HepG2 (cell line): ENCODE measurements around the gene PCAT7. TPM values are rescaled to one million over a fixed set of nuclear protein-coding genes. Genes with fewer than 3 reads are reported as not detected.

ENCODE experiments used
- BCL6 ChIP-seq: IDR thresholded peaks from 2 replicates; pipeline ENCODE4 v1.6.1; 2016; ENCODE audit warnings: missing genetic modification reagents, missing compliant biosample characterization
- EHMT2 ChIP-seq: fragments of 200-600 bp; sonication (generic); IDR thresholded peaks from 2 replicates; pipeline ENCODE4 v1.7.0; 2017; ENCODE audit warnings: antibody characterized with exemption, low read depth, low read length, borderline replicate concordance
- FOSL2 ChIP-seq: sonication (generic); formaldehyde crosslinking; IDR thresholded peaks from 2 replicates; pipeline ENCODE4 v1.4.0; 2020; ENCODE audit warnings: missing genetic modification reagents
- FOXK2 ChIP-seq: fragments of 450-650 bp; IDR thresholded peaks from 2 replicates; pipeline ENCODE4 v1.6.1; 2016
- GATA4 ChIP-seq: sonication (generic); IDR thresholded peaks from 2 replicates; pipeline ENCODE4 v1.6.1; 2016; ENCODE audit warnings: antibody characterized with exemption, low read depth, borderline replicate concordance
- ISL2 ChIP-seq: sonication (generic); formaldehyde crosslinking; IDR thresholded peaks from 2 replicates; pipeline ENCODE4 v1.5.0; 2020; ENCODE audit warnings: missing genetic modification reagents
- POLR2A ChIP-seq, 2 experiments: IDR thresholded peaks; 2 replicates each; pipeline ENCODE4 v1.6.1; 2011; ENCODE audit warnings: low read depth in 2 of 2, low read length in 2 of 2, mild to moderate bottlenecking in 1 of 2, moderate library complexity in 1 of 2; ENCODE audit not compliant: insufficient read depth in 1 of 2
- SP5 ChIP-seq: IDR thresholded peaks from 2 replicates; pipeline ENCODE4 v1.6.1; 2016; ENCODE audit warnings: low read depth, borderline replicate concordance
- ZBTB7A ChIP-seq: sonication (generic); formaldehyde crosslinking; IDR thresholded peaks from 2 replicates; pipeline ENCODE4 v1.8.0; 2022; ENCODE audit warnings: mild to moderate bottlenecking, missing genetic modification reagents
- ZKSCAN1 ChIP-seq: fragments of 150-350 bp; IDR thresholded peaks from 2 replicates; pipeline ENCODE4 v1.6.1; 2014; ENCODE audit warnings: low read length
- ZNF496 ChIP-seq: sonication (generic); formaldehyde crosslinking; IDR thresholded peaks from 2 replicates; pipeline ENCODE4 v1.8.1; 2023; ENCODE audit warnings: mild to moderate bottlenecking, moderate library complexity, missing genetic modification reagents; ENCODE audit not compliant: insufficient replicate concordance
- ZNF605 ChIP-seq: sonication (generic); formaldehyde crosslinking; IDR thresholded peaks from 2 replicates; pipeline ENCODE4 v1.8.0; 2022; ENCODE audit warnings: mild to moderate bottlenecking, missing genetic modification reagents
- ZNF777 ChIP-seq: sonication (generic); formaldehyde crosslinking; IDR thresholded peaks from 2 replicates; pipeline ENCODE4 v1.4.0; 2020; ENCODE audit warnings: missing genetic modification reagents
- ZNF788 ChIP-seq: sonication (generic); formaldehyde crosslinking; IDR thresholded peaks from 2 replicates; pipeline ENCODE4 v1.5.0; 2020; ENCODE audit warnings: mild to moderate bottlenecking, missing genetic modification reagents, borderline replicate concordance
- polyA plus RNA-seq, 8 experiments: library from polyadenylated mRNA; depleted of rRNA in 3 of 8; stranded (reverse) in 7 of 8; unstranded in 1 of 8; fragments of >200 nt; fragmentation: Illumina TruSeq in 4 of 8; extraction: Trizol in 4 of 8; gene quantifications; 2 replicates each; pipeline versions ENCODE4 v1.2.1 to v1.2.3, GENCODE V29; 2011 to 2016; ENCODE audit warnings: low read depth in 4 of 8, missing spikeins in 1 of 8, mixed read lengths in 1 of 8; ENCODE audit not compliant: insufficient read depth in 1 of 8
- total RNA-seq, 5 experiments: library from RNA; depleted of rRNA; stranded (reverse); fragments of >200 nt; fragmentation: Illumina TruSeq; extraction: Trizol; gene quantifications; 2 replicates each; pipeline ENCODE4 v1.2.3, GENCODE V29; 2016; ENCODE audit warnings: low read depth in 1 of 5
- TF ChIP-seq, protein P1 (sequence below): sonication (generic); formaldehyde crosslinking; IDR thresholded peaks from 2 replicates; pipeline ENCODE4 v1.9.0; 2022; ENCODE audit warnings: missing genetic modification reagents, mild to moderate bottlenecking, borderline replicate concordance
- TF ChIP-seq, protein P2 (sequence below): sonication (generic); formaldehyde crosslinking; IDR thresholded peaks from 2 replicates; pipeline ENCODE4 v1.5.1; 2020; ENCODE audit warnings: mild to moderate bottlenecking, missing genetic modification reagents, moderate library complexity
- TF ChIP-seq, protein P3 (sequence below): sonication (generic); formaldehyde crosslinking; IDR thresholded peaks from 2 replicates; pipeline ENCODE4 v1.5.0; 2020; ENCODE audit warnings: mild to moderate bottlenecking, missing genetic modification reagents, borderline replicate concordance
- TF ChIP-seq, protein P4 (sequence below): sonication (generic); formaldehyde crosslinking; IDR thresholded peaks from 2 replicates; pipeline ENCODE4 v1.5.1; 2020; ENCODE audit warnings: mild to moderate bottlenecking, moderate library complexity, missing genetic modification reagents

Gene PCAT7
- total and polyA plus RNA-seq, 2 of the 13 experiments (the other 11 are each of a cell fraction or from before 2014, with no cell fraction given), result 2.3 to 3.9 TPM

DNA sequence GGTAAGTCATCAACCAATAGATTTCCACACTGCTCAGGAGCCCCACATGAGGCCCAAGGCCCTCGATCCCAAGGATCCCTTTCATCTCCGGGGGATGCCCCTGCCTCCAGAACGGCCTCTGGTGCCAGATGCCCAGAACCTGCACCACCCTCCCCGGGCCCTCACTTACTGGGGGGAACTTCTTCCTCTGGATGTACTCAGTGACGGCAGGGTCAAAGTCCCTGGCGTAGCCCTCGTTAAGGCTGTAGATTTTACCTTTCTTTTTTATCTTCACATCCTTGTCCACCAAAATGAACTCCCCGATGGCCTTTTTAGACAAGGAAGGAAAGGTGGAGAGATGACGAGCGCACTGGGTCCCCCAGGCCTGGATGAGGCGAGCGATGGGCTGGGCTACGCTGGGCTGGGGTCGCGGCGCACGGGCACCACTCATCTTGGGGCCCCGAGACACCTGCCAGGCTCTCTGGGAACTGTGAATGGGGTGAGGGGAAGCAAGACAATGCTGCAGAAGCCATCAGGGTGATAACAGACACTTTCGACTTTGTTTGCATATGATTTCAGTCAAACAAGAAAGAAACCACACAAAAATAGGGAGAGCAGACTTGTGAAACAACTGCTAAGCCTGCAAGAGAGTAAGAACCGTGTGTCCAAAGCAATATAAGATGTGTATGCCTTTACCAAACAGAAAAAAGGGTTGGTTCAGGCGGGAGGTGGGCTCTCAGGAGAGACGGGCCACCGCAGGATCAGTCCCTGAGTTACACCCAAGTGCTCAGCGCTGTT lies 52.0 kb downstream of the PCAT7 start (continued):
- TF ChIP-seq EHMT2 (no peak), SP5 (CRISPR knock-in tag) (no peak), ISL2 (CRISPR knock-in tag) (0 out of 2 replicates have a peak, but pooled peaks have one; percentile 12), POLR2A (IDR thresholded peaks at IDR 0.05; ENCODE audit: insufficient read depth in 1 of 2, low read depth in 2 of 2, low read length in 2 of 2) (0 out of 4 replicates have a peak, but pooled peaks of 1 of the 2 experiments have one; percentile 25), ZNF605 (0 out of 2 replicates have a peak, but pooled peaks have one; percentile 33), GATA4 (no peak), ZNF777 (CRISPR knock-in tag) (no peak), ZKSCAN1 (no peak), ZNF788 (CRISPR knock-in tag) (no peak), FOSL2 (CRISPR knock-in tag) (no peak), BCL6 (CRISPR knock-in tag) (no peak), FOXK2 (no peak), ZNF496 (no peak), ZBTB7A (CRISPR knock-in tag) (no peak)
- TF ChIP-seq, protein P1, sequence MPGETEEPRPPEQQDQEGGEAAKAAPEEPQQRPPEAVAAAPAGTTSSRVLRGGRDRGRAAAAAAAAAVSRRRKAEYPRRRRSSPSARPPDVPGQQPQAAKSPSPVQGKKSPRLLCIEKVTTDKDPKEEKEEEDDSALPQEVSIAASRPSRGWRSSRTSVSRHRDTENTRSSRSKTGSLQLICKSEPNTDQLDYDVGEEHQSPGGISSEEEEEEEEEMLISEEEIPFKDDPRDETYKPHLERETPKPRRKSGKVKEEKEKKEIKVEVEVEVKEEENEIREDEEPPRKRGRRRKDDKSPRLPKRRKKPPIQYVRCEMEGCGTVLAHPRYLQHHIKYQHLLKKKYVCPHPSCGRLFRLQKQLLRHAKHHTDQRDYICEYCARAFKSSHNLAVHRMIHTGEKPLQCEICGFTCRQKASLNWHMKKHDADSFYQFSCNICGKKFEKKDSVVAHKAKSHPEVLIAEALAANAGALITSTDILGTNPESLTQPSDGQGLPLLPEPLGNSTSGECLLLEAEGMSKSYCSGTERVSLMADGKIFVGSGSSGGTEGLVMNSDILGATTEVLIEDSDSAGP (CRISPR knock-in tag), result peak; percentile 41; the same call in 1 of the 2 replicates
- TF ChIP-seq, protein P2, sequence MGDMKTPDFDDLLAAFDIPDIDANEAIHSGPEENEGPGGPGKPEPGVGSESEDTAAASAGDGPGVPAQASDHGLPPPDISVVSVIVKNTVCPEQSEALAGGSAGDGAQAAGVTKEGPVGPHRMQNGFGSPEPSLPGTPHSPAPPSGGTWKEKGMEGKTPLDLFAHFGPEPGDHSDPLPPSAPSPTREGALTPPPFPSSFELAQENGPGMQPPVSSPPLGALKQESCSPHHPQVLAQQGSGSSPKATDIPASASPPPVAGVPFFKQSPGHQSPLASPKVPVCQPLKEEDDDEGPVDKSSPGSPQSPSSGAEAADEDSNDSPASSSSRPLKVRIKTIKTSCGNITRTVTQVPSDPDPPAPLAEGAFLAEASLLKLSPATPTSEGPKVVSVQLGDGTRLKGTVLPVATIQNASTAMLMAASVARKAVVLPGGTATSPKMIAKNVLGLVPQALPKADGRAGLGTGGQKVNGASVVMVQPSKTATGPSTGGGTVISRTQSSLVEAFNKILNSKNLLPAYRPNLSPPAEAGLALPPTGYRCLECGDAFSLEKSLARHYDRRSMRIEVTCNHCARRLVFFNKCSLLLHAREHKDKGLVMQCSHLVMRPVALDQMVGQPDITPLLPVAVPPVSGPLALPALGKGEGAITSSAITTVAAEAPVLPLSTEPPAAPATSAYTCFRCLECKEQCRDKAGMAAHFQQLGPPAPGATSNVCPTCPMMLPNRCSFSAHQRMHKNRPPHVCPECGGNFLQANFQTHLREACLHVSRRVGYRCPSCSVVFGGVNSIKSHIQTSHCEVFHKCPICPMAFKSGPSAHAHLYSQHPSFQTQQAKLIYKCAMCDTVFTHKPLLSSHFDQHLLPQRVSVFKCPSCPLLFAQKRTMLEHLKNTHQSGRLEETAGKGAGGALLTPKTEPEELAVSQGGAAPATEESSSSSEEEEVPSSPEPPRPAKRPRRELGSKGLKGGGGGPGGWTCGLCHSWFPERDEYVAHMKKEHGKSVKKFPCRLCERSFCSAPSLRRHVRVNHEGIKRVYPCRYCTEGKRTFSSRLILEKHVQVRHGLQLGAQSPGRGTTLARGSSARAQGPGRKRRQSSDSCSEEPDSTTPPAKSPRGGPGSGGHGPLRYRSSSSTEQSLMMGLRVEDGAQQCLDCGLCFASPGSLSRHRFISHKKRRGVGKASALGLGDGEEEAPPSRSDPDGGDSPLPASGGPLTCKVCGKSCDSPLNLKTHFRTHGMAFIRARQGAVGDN (CRISPR knock-in tag), result peak; percentile 67
- TF ChIP-seq, protein P3, sequence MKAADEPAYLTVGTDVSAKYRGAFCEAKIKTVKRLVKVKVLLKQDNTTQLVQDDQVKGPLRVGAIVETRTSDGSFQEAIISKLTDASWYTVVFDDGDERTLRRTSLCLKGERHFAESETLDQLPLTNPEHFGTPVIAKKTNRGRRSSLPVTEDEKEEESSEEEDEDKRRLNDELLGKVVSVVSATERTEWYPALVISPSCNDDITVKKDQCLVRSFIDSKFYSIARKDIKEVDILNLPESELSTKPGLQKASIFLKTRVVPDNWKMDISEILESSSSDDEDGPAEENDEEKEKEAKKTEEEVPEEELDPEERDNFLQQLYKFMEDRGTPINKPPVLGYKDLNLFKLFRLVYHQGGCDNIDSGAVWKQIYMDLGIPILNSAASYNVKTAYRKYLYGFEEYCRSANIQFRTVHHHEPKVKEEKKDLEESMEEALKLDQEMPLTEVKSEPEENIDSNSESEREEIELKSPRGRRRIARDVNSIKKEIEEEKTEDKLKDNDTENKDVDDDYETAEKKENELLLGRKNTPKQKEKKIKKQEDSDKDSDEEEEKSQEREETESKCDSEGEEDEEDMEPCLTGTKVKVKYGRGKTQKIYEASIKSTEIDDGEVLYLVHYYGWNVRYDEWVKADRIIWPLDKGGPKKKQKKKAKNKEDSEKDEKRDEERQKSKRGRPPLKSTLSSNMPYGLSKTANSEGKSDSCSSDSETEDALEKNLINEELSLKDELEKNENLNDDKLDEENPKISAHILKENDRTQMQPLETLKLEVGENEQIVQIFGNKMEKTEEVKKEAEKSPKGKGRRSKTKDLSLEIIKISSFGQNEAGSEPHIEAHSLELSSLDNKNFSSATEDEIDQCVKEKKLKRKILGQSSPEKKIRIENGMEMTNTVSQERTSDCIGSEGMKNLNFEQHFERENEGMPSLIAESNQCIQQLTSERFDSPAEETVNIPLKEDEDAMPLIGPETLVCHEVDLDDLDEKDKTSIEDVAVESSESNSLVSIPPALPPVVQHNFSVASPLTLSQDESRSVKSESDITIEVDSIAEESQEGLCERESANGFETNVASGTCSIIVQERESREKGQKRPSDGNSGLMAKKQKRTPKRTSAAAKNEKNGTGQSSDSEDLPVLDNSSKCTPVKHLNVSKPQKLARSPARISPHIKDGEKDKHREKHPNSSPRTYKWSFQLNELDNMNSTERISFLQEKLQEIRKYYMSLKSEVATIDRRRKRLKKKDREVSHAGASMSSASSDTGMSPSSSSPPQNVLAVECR (CRISPR knock-in tag), result no peak
- TF ChIP-seq, protein P4, sequence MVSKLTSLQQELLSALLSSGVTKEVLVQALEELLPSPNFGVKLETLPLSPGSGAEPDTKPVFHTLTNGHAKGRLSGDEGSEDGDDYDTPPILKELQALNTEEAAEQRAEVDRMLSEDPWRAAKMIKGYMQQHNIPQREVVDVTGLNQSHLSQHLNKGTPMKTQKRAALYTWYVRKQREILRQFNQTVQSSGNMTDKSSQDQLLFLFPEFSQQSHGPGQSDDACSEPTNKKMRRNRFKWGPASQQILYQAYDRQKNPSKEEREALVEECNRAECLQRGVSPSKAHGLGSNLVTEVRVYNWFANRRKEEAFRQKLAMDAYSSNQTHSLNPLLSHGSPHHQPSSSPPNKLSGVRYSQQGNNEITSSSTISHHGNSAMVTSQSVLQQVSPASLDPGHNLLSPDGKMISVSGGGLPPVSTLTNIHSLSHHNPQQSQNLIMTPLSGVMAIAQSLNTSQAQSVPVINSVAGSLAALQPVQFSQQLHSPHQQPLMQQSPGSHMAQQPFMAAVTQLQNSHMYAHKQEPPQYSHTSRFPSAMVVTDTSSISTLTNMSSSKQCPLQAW (CRISPR knock-in tag), result no peak
